ENCODE results near the gene CARHSP1. TPM values are rescaled to one million over a fixed set of nuclear protein-coding genes. Genes with fewer than 3 reads are reported as not detected.

Gene CARHSP1
- total and polyA plus RNA-seq, 2 of the 4 experiments (the other 2 are of a cell fraction), result 121 to 138 TPM

DNA sequence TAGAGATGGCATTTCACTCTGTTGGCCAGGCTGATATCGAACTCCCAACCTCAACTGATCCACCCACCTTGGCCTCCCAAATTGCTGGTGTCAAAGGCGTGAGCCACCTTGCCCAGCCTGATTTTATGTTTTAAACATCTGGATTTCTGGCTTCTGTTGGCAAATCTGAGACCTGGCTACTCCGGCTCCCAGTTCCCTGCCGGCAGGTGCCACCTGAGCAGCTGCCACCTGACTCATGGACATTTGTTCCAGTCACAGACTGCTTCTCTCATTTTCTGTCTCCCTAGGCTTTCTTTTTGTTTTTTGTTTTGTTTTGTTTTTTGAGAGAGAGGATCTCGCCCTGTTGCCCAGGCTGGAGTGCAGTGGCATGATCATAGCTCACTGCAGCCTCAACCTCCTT, 61.6 kb downstream of the CARHSP1 start:
- Histone ChIP-seq H2AK5ac (ENCODE audit: low read depth, low read length) (no peak overlapping the region), H3K9ac (ENCODE audit: low read depth, low read length) (no peak overlapping the region), H2BK120ac (ENCODE audit: low read depth, low read length) (no peak overlapping the region), H3K27ac (ENCODE audit: insufficient read depth, low read length) (no peak overlapping the region), H3K9me3 (ENCODE audit: control insufficient read depth, insufficient read depth, low read length) (no peaks in the 10 kb centered on the region), H3K36me3 (ENCODE audit: control insufficient read depth, insufficient read depth, low read length) (peaks cover 74% of the 10 kb centered on the region), H4K5ac (ENCODE audit: low read depth, low read length) (no peak overlapping the region), H3K56ac (ENCODE audit: extremely low read depth, insufficient read depth, low read length) (no peak overlapping the region), H3K4me3 (ENCODE audit: insufficient read depth, low read depth, low read length) (no peak overlapping the region), H3K18ac (ENCODE audit: low read depth, low read length) (no peak overlapping the region), H3K4ac (ENCODE audit: low read depth, low read length) (no peak overlapping the region), H3K4me1 (ENCODE audit: control insufficient read depth, insufficient read depth, low read length) (no peaks in the 10 kb centered on the region), H2AK9ac (replicated peaks; ENCODE audit: low read depth, low read length, poor library complexity) (no peak overlapping the region), H3K79me1 (ENCODE audit: low read depth in 1 of 2, low read length in 2 of 2) (peaks cover 45 to 47% of the 10 kb centered on the region in 2 experiments), H2AFZ (replicated peaks; ENCODE audit: low read length, poor library complexity) (no peak overlapping the region), H4K20me1 (ENCODE audit: insufficient read depth, low read length) (peaks cover 51% of the 10 kb centered on the region), H4K91ac (ENCODE audit: insufficient read depth, low read depth, low read length) (no peak overlapping the region), H4K8ac (ENCODE audit: low read depth in 2 of 2, low read length in 2 of 2) (no peak overlapping the region), H3K14ac (replicated peaks; ENCODE audit: low read depth, low read length) (no peak overlapping the region), H3K4me2 (ENCODE audit: low read depth, low read length) (no peak overlapping the region), H3K23ac (ENCODE audit: low read depth, low read length) (no peak overlapping the region), H2BK5ac (ENCODE audit: low read depth, low read length, poor library complexity, severe bottlenecking) (no peak overlapping the region), H2BK20ac (ENCODE audit: low read depth, low read length) (no peak overlapping the region), H3K27me3 (ENCODE audit: control insufficient read depth, insufficient read depth, low read length) (no peaks in the 10 kb centered on the region), H2BK15ac (ENCODE audit: low read depth, low read length) (no peak overlapping the region), H3K9me1 (ENCODE audit: insufficient read depth, low read length) (no peaks in the 10 kb centered on the region)
- ChIA-PET POLR2A (ENCODE audit: unreplicated experiment) (interaction anchor here (0.6 kb wide), 2 partner anchors 109 to 149 kb away, joined by 3 to 6 read pairs; no protein-coding TSS in a partner anchor), CTCF (interaction anchor here (0.9 kb wide), 1 partner anchor 47 kb away, joined by 3 read pairs; no protein-coding TSS in a partner anchor)
- BruUV-seq (replicated peaks), result no TSS peak
- TF ChIP-seq SMC3 (IDR thresholded peaks at IDR 0.05; ENCODE audit: low read depth, low read length) (no peak), MAZ (IDR thresholded peaks at IDR 0.05; ENCODE audit: borderline replicate concordance, low read depth, low read length) (no peak), RCOR1 (IDR thresholded peaks at IDR 0.05; ENCODE audit: insufficient replicate concordance, low read length) (no peak), FOS (IDR thresholded peaks at IDR 0.05; ENCODE audit: low read depth, low read length) (no peak), POLR2A (IDR thresholded peaks at IDR 0.05; ENCODE audit: low read depth, low read length) (no peak)
- TF ChIP-seq, protein P1, sequence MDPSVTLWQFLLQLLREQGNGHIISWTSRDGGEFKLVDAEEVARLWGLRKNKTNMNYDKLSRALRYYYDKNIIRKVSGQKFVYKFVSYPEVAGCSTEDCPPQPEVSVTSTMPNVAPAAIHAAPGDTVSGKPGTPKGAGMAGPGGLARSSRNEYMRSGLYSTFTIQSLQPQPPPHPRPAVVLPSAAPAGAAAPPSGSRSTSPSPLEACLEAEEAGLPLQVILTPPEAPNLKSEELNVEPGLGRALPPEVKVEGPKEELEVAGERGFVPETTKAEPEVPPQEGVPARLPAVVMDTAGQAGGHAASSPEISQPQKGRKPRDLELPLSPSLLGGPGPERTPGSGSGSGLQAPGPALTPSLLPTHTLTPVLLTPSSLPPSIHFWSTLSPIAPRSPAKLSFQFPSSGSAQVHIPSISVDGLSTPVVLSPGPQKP (IDR thresholded peaks at IDR 0.05; ENCODE audit: borderline replicate concordance, low read depth, low read length), result no peak
- TF ChIP-seq, protein P2, sequence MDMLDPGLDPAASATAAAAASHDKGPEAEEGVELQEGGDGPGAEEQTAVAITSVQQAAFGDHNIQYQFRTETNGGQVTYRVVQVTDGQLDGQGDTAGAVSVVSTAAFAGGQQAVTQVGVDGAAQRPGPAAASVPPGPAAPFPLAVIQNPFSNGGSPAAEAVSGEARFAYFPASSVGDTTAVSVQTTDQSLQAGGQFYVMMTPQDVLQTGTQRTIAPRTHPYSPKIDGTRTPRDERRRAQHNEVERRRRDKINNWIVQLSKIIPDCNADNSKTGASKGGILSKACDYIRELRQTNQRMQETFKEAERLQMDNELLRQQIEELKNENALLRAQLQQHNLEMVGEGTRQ (IDR thresholded peaks at IDR 0.05; ENCODE audit: low read depth, low read length), result no peak
- in situ Hi-C loops (cut with MboI; ENCODE audit: low sequenced_read_pairs) (no loop called here), intact Hi-C loops (cut with micrococcal nuclease) (no loop called here), dilution Hi-C loops (cut with HindIII; ENCODE audit: low sequenced_read_pairs, unreplicated experiment) (no loop called here)
- no peak for DNase-seq
- no peak for ATAC-seq (ENCODE audit: low read depth)
- 92% methylated on average over 3 of the region's 5 CpGs; no CpG with 5 or more reads in 1 of the 2 experiments for WGBS, 2 experiments (ENCODE audit: extremely low coverage in 2 of 2, insufficient read length in 1 of 2)
